Left ventricle myocardium inferior (tissue), 1 donor: ENCODE data around the gene MRPS16. TPM values are rescaled to one million over a fixed set of nuclear protein-coding genes. Genes with fewer than 3 reads are reported as not detected.
A peak's percentile ranks its signal among the peaks of the same experiment; 100 is the strongest.

Source experiments
- DNase-seq: peaks from one replicate; pipeline ENCODE4 v3.0.0-alpha.2; 2020
- H3K27ac ChIP-seq: fragments of 200-600 bp; replicated peaks from 2 replicates; pipeline ENCODE4 v1.8.0; 2021
- H3K27me3 ChIP-seq: fragments of 200-600 bp; 2 replicates; pipeline ENCODE4 v1.8.0; 2021; ENCODE audit warnings: low read depth
- H3K36me3 ChIP-seq: fragments of 200-600 bp; 2 replicates; pipeline ENCODE4 v1.8.0; 2021
- H3K4me1 ChIP-seq: fragments of 200-600 bp; 2 replicates; pipeline ENCODE4 v1.8.0; 2021
- H3K4me3 ChIP-seq: fragments of 200-600 bp; 2 replicates; pipeline ENCODE4 v1.8.0; 2021; ENCODE audit warnings: mild to moderate bottlenecking, moderate library complexity
- H3K9me3 ChIP-seq: fragments of 200-600 bp; replicated peaks from 2 replicates; pipeline ENCODE4 v1.8.0; 2021
- CTCF ChIP-seq: fragments of 200-600 bp; IDR thresholded peaks from 2 replicates; pipeline ENCODE4 v1.8.0; 2021; ENCODE audit warnings: antibody characterized with exemption, mild to moderate bottlenecking, borderline replicate concordance
- intact Hi-C: fragments of 100-400 bp; cut with micrococcal nuclease; formaldehyde crosslinking; loops from one replicate; pipeline ENCODE4 v1.11.0; 2022
- total RNA-seq: library from RNA; stranded (reverse); fragmentation: NEBNext Ultra II Directional; extraction: Animal tissue kit (Norgen Biotek cat#: 25700); gene quantifications from one replicate; pipeline ENCODE4 v1.2.1, GENCODE V29; 2021
- donor health status: DM: no; HTN: yes; CAD: no; lungs with severe emphysema.

The MRPS16 gene
- total RNA-seq, 1 donor from 2014 or later = 102 TPM

- Histone ChIP-seq H3K4me1 (peaks cover 58% of the 10 kb centered on the region), H3K27me3 (no peaks in the 10 kb centered on the region), H3K9me3 (no peaks in the 10 kb centered on the region), H3K27ac (peak overlapping the region; percentile 81), H3K4me3 (peak overlapping the region; percentile 90), H3K36me3 (peaks cover 46% of the 10 kb centered on the region)
- intact Hi-C loops = no loop called here
- no peak for DNase-seq
- no peak for TF ChIP-seq CTCF
These were observed 4.8 kb downstream of the MRPS16 start for GRCh38 chr10:73247509-73248258.

GRCh38 chr10:73246646-73247508 is 5.6 kb downstream of the MRPS16 start, which contains the start of gene DNAJC9:
DNAJC9 (minus strand) TSS chr10:73247255; CDS start chr10:73247189, 66 bp downstream.
- Histone ChIP-seq H3K9me3 (no peaks in the 10 kb centered on the region), H3K36me3 (peaks cover 54% of the 10 kb centered on the region), H3K4me1 (peaks cover 52% of the 10 kb centered on the region), H3K27ac (peak within 1 kb of the TSS; percentile 81), H3K27me3 (no peaks in the 10 kb centered on the region), H3K4me3 (peak within 1 kb of the TSS; percentile 90)
- TF ChIP-seq CTCF = no peak
- peak; percentile 95 for DNase-seq
- intact Hi-C loops = no loop called here

- Histone ChIP-seq H3K27me3 (no peaks in the 10 kb centered on the region), H3K36me3 (peaks cover 60% of the 10 kb centered on the region), H3K27ac (peak overlapping the region; percentile 81), H3K9me3 (no peaks in the 10 kb centered on the region), H3K4me1 (peaks cover 46% of the 10 kb centered on the region), H3K4me3 (peak overlapping the region; percentile 90)
- intact Hi-C loops = no loop called here
- TF ChIP-seq CTCF = no peak
- DNase-seq = no peak
These were observed 6.2 kb downstream of the MRPS16 start for GRCh38 chr10:73246322-73246645.

- Histone ChIP-seq H3K27me3 (no peaks in the 10 kb centered on the region), H3K9me3 (no peaks in the 10 kb centered on the region), H3K4me1 (peaks cover 37% of the 10 kb centered on the region), H3K27ac (no peak overlapping the region), H3K36me3 (peaks cover 63% of the 10 kb centered on the region), H3K4me3 (no peak overlapping the region)
- intact Hi-C loops = no loop called here
- TF ChIP-seq CTCF = no peak
- DNase-seq = no peak
These were observed 7.5 kb downstream of the MRPS16 start for GRCh38 chr10:73244866-73245477.

- no peak for TF ChIP-seq CTCF
- peaks cover 4% of the 10 kb centered on the region for H3K4me1 ChIP-seq
- no peaks in the 10 kb centered on the region for H3K27me3 ChIP-seq
- H3K27ac ChIP-seq = no peak overlapping the region
- H3K4me3 ChIP-seq = no peak overlapping the region
- DNase-seq = no peak
- H3K36me3 ChIP-seq = peaks cover 62% of the 10 kb centered on the region
- intact Hi-C loops = no loop called here
- no peaks in the 10 kb centered on the region for H3K9me3 ChIP-seq
These were observed 12.5 kb downstream of the MRPS16 start for GRCh38 chr10:73239908-73240307.
